Upper lobe of left lung (tissue), 6 donors: Measurements from ENCODE around the gene FAM180A. TPM values are rescaled to one million over a fixed set of nuclear protein-coding genes. Genes with fewer than 3 reads are reported as not detected.

Source experiments
- ATAC-seq, 2 donors: fragments of 200-7000 bp; cut with Tn5 transposase; one replicate each; pipeline ENCODE4 v1.9.1; 2022; ENCODE audit warnings: mild to moderate bottlenecking in 2 of 2, moderate library complexity in 2 of 2; ENCODE audit not compliant: low FRiP score in 2 of 2
- DNase-seq, 2 donors: peaks; one replicate each; pipeline ENCODE4 v3.0.0-alpha.2; 2019 to 2020
- H3K27ac ChIP-seq, 4 donors: fragments of 200-600 bp; sonication (generic); one replicate each; pipeline ENCODE4 v1.5.1; 2016 to 2019
- H3K27me3 ChIP-seq, 4 donors: fragments of 200-600 bp; sonication (generic); one replicate each; pipeline ENCODE4 v1.5.1; 2017 to 2019
- H3K36me3 ChIP-seq, 4 donors: fragments of 200-600 bp; sonication (generic); one replicate each; pipeline ENCODE4 v1.5.1; 2016 to 2019
- H3K4me1 ChIP-seq, 4 donors: fragments of 200-600 bp; sonication (generic); one replicate each; pipeline ENCODE4 v1.5.1; 2018 to 2019
- H3K4me3 ChIP-seq, 4 donors: fragments of 200-600 bp; sonication (generic); one replicate each; pipeline ENCODE4 v1.5.1; 2017 to 2019; ENCODE audit warnings: mild to moderate bottlenecking in 2 of 4, moderate library complexity in 1 of 4
- H3K9me3 ChIP-seq, 4 donors: fragments of 200-600 bp; sonication (generic); one replicate each; pipeline ENCODE4 v1.5.1; 2018 to 2019
- CTCF ChIP-seq, 6 experiments: fragments of 450-650 bp in 4 of 6; fragments of 200-600 bp in 2 of 6; sonication (generic) in 2 of 6; IDR thresholded peaks; one replicate each; pipeline ENCODE4 v1.5.1; 2016 to 2019; ENCODE audit warnings: antibody characterized with exemption in 6 of 6
- EP300 ChIP-seq, 4 donors: sonication (generic); formaldehyde crosslinking; IDR thresholded peaks; one replicate each; pipeline ENCODE4 v1.5.1; 2017; ENCODE audit warnings: antibody characterized with exemption in 4 of 4, control low read depth in 2 of 4
- POLR2A ChIP-seq, 4 donors: fragments of 450-650 bp; IDR thresholded peaks; one replicate each; pipeline ENCODE4 v1.5.1; 2016 to 2017; ENCODE audit warnings: antibody characterized with exemption in 4 of 4, mild to moderate bottlenecking in 2 of 4
- POLR2AphosphoS5 ChIP-seq, 2 donors: sonication (generic); formaldehyde crosslinking; IDR thresholded peaks; one replicate each; pipeline ENCODE4 v1.5.1; 2017; ENCODE audit warnings: antibody characterized with exemption in 2 of 2
- WGBS, 2 donors: methylation state at CpG; one replicate each; pipeline ENCODE4 v1.1.5; 2017 to 2018; 5-methylcytosine and 5-hydroxymethylcytosine counted together
- total RNA-seq, 6 donors: library from RNA; depleted of rRNA in 4 of 6; stranded (reverse); fragments of >200 nt in 4 of 6; gene quantifications; one replicate each; pipeline versions ENCODE4 v1.1.0 to v1.2.1, GENCODE V29; 2016 to 2021
- donor health status: DM: no; HTN: no; CAD: no; lungs with moderate emphysema.
- donor health status: DM: no; HTN: yes; CAD: no; lungs with severe emphysema.

FAM180A gene
- 1 to 10 TPM in 4 of 6 donors, not detected in 2; 1.0 to 4.8 (median 2.5) TPM for total RNA-seq

- Histone ChIP-seq H3K27me3 (no peaks in the 10 kb centered on the region), H3K27ac (peak within 1 kb of the TSS; percentile 7 to 69 (median 20)), H3K4me1 (peaks cover 0 to 6% (median 0%) of the 10 kb centered on the region in 4 donors), H3K36me3 (no peaks in the 10 kb centered on the region), H3K9me3 (no peaks in the 10 kb centered on the region), H3K4me3 (peak within 1 kb of the TSS in 3 of 4 donors; percentile 9 to 27 (median 25))
- no peak for TF ChIP-seq EP300 (IDR thresholded peaks at IDR 0.05)
- no peak for TF ChIP-seq POLR2A (IDR thresholded peaks at IDR 0.05)
- TF ChIP-seq POLR2AphosphoS5 (IDR thresholded peaks at IDR 0.05): no peak
- TF ChIP-seq CTCF (IDR thresholded peaks at IDR 0.05): no peak
- WGBS, 2 donors: 73 to 76% methylated on average over 11 of the region's 11 CpGs
- DNase-seq: no peak
- ATAC-seq: peak; percentile 47 to 75
These were observed at the start of gene FAM180A for GRCh38 chr7:135748770-135749169. FAM180A (minus strand) TSS chr7:135748813; CDS start chr7:135748580, 233 bp downstream.

- Histone ChIP-seq H3K4me1 (peaks cover 0 to 9% (median 7%) of the 10 kb centered on the region in 4 donors), H3K9me3 (no peaks in the 10 kb centered on the region), H3K27ac (no peak overlapping the region), H3K27me3 (no peaks in the 10 kb centered on the region), H3K4me3 (no peak overlapping the region), H3K36me3 (no peaks in the 10 kb centered on the region)
- no peak for DNase-seq
- no peak for ATAC-seq
- TF ChIP-seq CTCF (IDR thresholded peaks at IDR 0.05): no peak
- no peak for TF ChIP-seq EP300 (IDR thresholded peaks at IDR 0.05)
- no peak for TF ChIP-seq POLR2AphosphoS5 (IDR thresholded peaks at IDR 0.05)
- TF ChIP-seq POLR2A (IDR thresholded peaks at IDR 0.05): no peak
- 59 to 62% methylated on average over 4 of the region's 4 CpGs for WGBS, 2 donors
These were observed 49.5 kb upstream of the FAM180A start for GRCh38 chr7:135798095-135798494.

GRCh38 chr7:135795846-135796570 lies 47.4 kb upstream of the FAM180A start:
- no peak for ATAC-seq
- TF ChIP-seq POLR2A (IDR thresholded peaks at IDR 0.05) (no peak), POLR2AphosphoS5 (IDR thresholded peaks at IDR 0.05) (no peak), EP300 (IDR thresholded peaks at IDR 0.05) (no peak), CTCF (IDR thresholded peaks at IDR 0.05) (no peak)

GRCh38 chr7:135793841-135794240 lies 45.2 kb upstream of the FAM180A start:
- H3K27me3 ChIP-seq: no peaks in the 10 kb centered on the region
- no peak overlapping the region for H3K4me3 ChIP-seq
- no peak for DNase-seq
- no peaks in the 10 kb centered on the region for H3K9me3 ChIP-seq
- H3K36me3 ChIP-seq: no peaks in the 10 kb centered on the region
- peaks cover 0 to 7% (median 3%) of the 10 kb centered on the region in 4 donors for H3K4me1 ChIP-seq
- H3K27ac ChIP-seq: no peak overlapping the region
- WGBS, 2 donors: 88 to 89% methylated on average over 2 of the region's 2 CpGs
- no peak for ATAC-seq
- TF ChIP-seq POLR2AphosphoS5 (IDR thresholded peaks at IDR 0.05): no peak
- TF ChIP-seq POLR2A (IDR thresholded peaks at IDR 0.05): no peak
- no peak for TF ChIP-seq EP300 (IDR thresholded peaks at IDR 0.05)
- TF ChIP-seq CTCF (IDR thresholded peaks at IDR 0.05): no peak

More at GRCh38 chr7:135795846-135796570, 47.4 kb upstream of the FAM180A start:
- no peaks in the 10 kb centered on the region for H3K27me3 ChIP-seq
- 82 to 83% methylated on average over 2 of the region's 2 CpGs for WGBS, 2 donors
- no peak overlapping the region for H3K27ac ChIP-seq
- H3K4me1 ChIP-seq: peaks cover 2 to 7% (median 5%) of the 10 kb centered on the region in 4 donors
- H3K36me3 ChIP-seq: no peaks in the 10 kb centered on the region
- no peak overlapping the region for H3K4me3 ChIP-seq
- no peak for DNase-seq
- H3K9me3 ChIP-seq: no peaks in the 10 kb centered on the region
